Lower lobe of right lung (tissue), 2 donors: ENCODE results near the gene RNF212. TPM values are rescaled to one million over a fixed set of nuclear protein-coding genes. Genes with fewer than 3 reads are reported as not detected.

ENCODE experiments used
- ATAC-seq, 2 donors: fragments of 200-7000 bp; cut with Tn5 transposase; one replicate each; pipeline ENCODE4 v1.9.1; 2020 to 2022; ENCODE audit warnings: mild to moderate bottlenecking in 2 of 2, moderate library complexity in 2 of 2
- DNase-seq: peaks from one replicate; pipeline ENCODE4 v3.0.0-alpha.2; 2020
- H3K27ac ChIP-seq: fragments of 200-600 bp; one replicate; pipeline ENCODE4 v1.8.0; 2022
- H3K27me3 ChIP-seq: fragments of 200-600 bp; one replicate; pipeline ENCODE4 v1.8.0; 2022; ENCODE audit warnings: low read depth
- H3K36me3 ChIP-seq: fragments of 200-600 bp; one replicate; pipeline ENCODE4 v1.8.0; 2022; ENCODE audit warnings: mild to moderate bottlenecking
- H3K4me1 ChIP-seq: fragments of 200-600 bp; one replicate; pipeline ENCODE4 v1.8.0; 2022
- H3K4me3 ChIP-seq: fragments of 200-600 bp; one replicate; pipeline ENCODE4 v1.8.0; 2022; ENCODE audit warnings: mild to moderate bottlenecking
- H3K9me3 ChIP-seq: fragments of 200-600 bp; one replicate; pipeline ENCODE4 v1.8.0; 2022
- intact Hi-C: fragments of 100-400 bp; cut with DNase I; formaldehyde crosslinking; loops from one replicate; pipeline ENCODE4 v1.11.0; 2022
- total RNA-seq: library from RNA; stranded (reverse); fragmentation: NEBNext Ultra II Directional; extraction: Animal tissue kit (Norgen Biotek cat#: 25700); gene quantifications from one replicate; pipeline ENCODE4 v1.2.1, GENCODE V29; 2021
- TF ChIP-seq, protein P1 (sequence below): fragments of 200-600 bp; IDR thresholded peaks from one replicate; pipeline ENCODE4 v1.8.0; 2022; ENCODE audit warnings: antibody characterized with exemption, mild to moderate bottlenecking
- donor health status: DM: no; HTN: yes; CAD: no; lungs with severe emphysema.

The RNF212 gene
- total RNA-seq, 1 donor from 2014 or later = 6.8 TPM

DNA sequence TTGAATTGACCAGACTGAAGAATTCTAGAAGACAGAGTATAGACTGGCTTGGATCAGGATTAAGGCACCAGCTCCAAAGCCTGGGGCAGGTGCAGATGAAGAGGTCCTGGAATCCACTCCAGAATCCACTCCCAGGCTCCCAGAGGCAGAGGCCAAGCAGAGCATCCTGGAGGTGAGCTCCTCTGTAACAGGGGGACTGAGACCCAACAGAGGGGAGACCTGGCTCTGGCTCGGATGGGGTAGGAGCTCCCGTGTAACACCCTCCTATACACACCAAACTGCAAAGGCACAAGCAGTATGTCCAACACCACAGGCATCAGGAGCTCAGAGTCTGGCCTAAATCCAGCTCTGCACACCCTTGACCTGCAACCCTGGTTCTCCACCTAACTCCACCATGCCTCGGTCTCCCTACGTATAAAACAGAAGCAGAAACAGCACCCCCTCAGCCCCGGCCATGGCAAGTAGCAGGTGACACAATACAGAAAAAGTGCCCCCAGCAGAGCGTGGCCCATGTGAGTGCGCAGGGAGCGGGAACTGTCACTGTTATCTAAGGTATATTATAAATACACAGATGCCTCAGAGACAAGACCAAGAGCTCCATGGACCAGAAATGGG is 14.9 kb downstream of the RNF212 start:
- Histone ChIP-seq H3K27me3 (no peaks in the 10 kb centered on the region), H3K4me1 (no peaks in the 10 kb centered on the region), H3K4me3 (no peak overlapping the region), H3K9me3 (no peaks in the 10 kb centered on the region), H3K27ac (no peak overlapping the region), H3K36me3 (no peaks in the 10 kb centered on the region)
- intact Hi-C loops = no loop called here
- ATAC-seq (no peak), DNase-seq (no peak)
- TF ChIP-seq, protein P1, sequence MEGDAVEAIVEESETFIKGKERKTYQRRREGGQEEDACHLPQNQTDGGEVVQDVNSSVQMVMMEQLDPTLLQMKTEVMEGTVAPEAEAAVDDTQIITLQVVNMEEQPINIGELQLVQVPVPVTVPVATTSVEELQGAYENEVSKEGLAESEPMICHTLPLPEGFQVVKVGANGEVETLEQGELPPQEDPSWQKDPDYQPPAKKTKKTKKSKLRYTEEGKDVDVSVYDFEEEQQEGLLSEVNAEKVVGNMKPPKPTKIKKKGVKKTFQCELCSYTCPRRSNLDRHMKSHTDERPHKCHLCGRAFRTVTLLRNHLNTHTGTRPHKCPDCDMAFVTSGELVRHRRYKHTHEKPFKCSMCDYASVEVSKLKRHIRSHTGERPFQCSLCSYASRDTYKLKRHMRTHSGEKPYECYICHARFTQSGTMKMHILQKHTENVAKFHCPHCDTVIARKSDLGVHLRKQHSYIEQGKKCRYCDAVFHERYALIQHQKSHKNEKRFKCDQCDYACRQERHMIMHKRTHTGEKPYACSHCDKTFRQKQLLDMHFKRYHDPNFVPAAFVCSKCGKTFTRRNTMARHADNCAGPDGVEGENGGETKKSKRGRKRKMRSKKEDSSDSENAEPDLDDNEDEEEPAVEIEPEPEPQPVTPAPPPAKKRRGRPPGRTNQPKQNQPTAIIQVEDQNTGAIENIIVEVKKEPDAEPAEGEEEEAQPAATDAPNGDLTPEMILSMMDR = no peak

GRCh38 chr4:1097553-1097952 is 15.8 kb downstream of the RNF212 start:
- TF ChIP-seq, protein P1 = no peak
- no peak for ATAC-seq
- Histone ChIP-seq H3K9me3 (no peaks in the 10 kb centered on the region), H3K36me3 (no peaks in the 10 kb centered on the region), H3K27ac (no peak overlapping the region), H3K4me1 (no peaks in the 10 kb centered on the region), H3K27me3 (no peaks in the 10 kb centered on the region), H3K4me3 (no peak overlapping the region)
- DNase-seq = no peak
- intact Hi-C loops = no loop called here

DNA sequence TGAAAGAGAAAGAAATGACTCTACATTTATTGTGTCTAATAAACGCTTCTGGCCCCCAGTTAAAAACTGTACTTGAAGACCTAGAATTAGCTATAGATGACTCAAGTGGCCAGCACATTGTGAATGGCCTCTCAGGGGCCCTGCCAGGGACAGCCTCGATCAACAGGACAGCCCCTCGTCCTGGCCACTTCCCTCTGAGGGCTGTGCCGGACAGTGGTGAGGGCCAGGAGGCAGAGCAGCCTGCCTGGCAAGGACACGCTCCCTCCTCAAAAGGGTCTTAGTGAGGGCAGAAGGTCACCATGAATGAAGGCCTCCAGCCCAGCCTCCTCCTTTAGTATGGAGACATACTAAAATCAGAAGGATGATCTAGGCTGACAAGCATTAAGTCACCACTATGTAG is 16.5 kb downstream of the RNF212 start:
- intact Hi-C loops = no loop called here
- TF ChIP-seq, protein P1 = no peak
- no peak for ATAC-seq
- Histone ChIP-seq H3K27me3 (no peaks in the 10 kb centered on the region), H3K9me3 (no peaks in the 10 kb centered on the region), H3K27ac (no peak overlapping the region), H3K4me1 (no peaks in the 10 kb centered on the region), H3K36me3 (no peaks in the 10 kb centered on the region), H3K4me3 (no peak overlapping the region)
- no peak for DNase-seq

DNA sequence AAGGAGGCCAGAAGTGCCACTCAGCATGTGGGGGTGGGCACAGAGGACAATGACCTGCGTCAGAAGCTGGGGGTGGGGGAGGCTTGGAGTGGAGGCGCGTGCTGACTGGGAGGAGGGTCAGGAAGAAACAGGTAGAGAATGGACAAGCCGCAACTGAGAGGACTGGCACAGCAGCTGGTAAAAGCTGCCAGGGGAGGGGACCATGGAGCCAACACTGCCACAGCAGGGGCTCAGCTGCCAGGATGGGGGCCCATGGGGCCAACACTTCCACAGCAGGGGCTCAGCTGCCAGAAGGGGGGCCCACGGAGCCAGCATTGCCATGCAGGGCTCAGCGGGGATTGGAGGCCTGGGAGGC is 19.1 kb downstream of the RNF212 start:
- ATAC-seq = no peak
- H3K9me3 ChIP-seq = no peaks in the 10 kb centered on the region
- TF ChIP-seq, protein P1 = no peak
- no peaks in the 10 kb centered on the region for H3K27me3 ChIP-seq
- no peak overlapping the region for H3K27ac ChIP-seq
- H3K4me3 ChIP-seq = no peak overlapping the region
- no peak for DNase-seq
- no peaks in the 10 kb centered on the region for H3K4me1 ChIP-seq
- intact Hi-C loops = no loop called here
- H3K36me3 ChIP-seq = no peaks in the 10 kb centered on the region

DNA sequence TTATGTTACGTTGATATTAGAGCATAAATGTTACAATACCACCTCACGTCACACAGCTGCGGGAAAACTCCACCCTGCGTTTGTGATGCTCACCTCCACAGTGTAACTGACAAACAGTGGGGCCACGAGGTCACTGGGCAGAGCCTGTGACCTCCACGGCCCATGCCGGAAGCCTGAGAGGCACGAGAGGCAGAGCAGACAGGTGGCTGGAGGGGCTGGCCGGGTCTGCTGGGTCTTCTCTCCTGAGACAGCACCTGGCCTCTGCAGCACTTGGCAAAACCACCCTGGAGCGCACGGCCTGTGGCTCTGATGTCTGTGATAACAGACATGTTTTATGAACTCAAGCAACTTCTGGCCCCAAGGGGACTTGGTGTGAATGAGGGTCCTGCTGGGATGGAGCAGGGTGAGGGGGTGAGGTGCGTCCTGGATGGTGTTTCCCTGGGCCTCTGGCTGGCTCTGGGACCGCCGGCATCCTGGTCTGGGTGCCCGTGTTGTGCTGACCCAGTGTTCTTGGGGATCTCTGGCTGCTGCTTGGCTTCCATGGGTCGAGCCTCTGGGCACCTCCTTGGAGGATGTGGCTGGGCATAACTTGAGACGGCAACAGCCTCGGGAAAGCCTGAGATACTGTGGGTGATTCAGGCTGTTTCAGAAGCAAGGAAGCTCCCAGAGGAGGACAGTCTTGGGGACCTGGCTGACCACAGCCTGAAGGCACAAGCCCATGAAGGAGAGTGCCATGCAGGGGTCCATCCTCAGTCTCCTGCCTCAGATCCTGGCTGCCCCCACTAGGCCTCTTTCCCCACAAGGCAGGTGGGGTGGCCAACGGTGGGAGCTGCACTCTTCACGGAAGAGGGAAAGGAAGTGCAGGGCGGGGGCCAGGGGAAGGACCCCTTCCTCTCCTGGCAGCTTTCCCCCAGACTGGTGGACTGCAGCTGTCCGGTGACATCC is 19.7 kb downstream of the RNF212 start:
- Histone ChIP-seq H3K9me3 (no peaks in the 10 kb centered on the region), H3K27me3 (no peaks in the 10 kb centered on the region), H3K4me1 (no peaks in the 10 kb centered on the region), H3K4me3 (no peak overlapping the region), H3K27ac (no peak overlapping the region), H3K36me3 (no peaks in the 10 kb centered on the region)
- ATAC-seq (no peak), DNase-seq (no peak)
- intact Hi-C loops = no loop called here
- TF ChIP-seq, protein P1 = no peak
